Activated gamma-delta T cell (primary cell): ENCODE data around the gene ZBTB7C.

Source experiments
- DNase-seq: peaks from one replicate; lab custom pipeline; 2025; lab: John Stamatoyannopoulos, UW

ZBTB7C gene

DNA sequence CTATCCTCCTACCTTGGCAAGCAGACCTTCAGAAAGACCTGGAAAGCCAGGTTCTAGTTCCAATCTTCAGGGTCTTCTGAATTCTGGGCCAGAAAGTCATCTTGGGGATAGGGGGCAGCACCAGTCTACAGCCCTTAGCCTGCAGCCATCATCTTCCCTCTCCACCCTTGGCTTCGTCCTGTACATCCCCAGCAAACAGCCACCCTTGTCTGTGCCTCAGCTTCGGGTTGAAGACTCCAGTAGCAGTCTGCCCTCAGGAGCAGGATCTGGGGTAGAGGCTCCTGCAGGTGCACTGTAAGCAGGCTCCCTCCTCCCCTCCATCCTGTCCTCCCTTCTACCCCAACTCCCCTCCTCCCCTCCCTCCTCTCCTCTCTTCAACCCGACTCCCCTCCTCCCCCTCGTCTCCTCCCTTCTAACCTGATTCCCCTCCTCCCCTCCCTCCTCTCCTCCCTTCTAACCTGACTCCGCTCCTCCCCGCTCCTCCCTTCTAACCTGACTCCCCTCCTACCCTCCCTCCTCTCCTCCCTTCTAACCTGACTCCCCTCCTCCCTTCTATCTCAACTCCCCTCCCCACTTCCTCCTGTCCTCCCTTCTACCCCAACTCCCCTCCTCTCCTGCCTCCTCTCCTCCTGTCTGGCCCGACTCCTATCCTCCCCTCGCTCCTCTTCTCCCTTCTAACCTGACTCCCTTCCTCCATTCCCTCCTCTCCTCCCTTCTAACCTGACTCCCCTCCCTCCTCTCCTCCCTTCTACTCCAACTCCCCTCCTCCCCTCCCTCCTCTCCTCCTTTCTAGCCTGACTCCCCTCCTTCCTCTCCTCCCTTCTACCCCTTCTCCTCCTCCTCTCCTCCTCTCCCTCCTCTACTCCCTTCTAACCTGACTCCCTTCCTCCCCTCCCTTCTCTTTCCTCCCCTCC, 388.6 kb downstream of the ZBTB7C start:
- DNase-seq, result no peak

DNA sequence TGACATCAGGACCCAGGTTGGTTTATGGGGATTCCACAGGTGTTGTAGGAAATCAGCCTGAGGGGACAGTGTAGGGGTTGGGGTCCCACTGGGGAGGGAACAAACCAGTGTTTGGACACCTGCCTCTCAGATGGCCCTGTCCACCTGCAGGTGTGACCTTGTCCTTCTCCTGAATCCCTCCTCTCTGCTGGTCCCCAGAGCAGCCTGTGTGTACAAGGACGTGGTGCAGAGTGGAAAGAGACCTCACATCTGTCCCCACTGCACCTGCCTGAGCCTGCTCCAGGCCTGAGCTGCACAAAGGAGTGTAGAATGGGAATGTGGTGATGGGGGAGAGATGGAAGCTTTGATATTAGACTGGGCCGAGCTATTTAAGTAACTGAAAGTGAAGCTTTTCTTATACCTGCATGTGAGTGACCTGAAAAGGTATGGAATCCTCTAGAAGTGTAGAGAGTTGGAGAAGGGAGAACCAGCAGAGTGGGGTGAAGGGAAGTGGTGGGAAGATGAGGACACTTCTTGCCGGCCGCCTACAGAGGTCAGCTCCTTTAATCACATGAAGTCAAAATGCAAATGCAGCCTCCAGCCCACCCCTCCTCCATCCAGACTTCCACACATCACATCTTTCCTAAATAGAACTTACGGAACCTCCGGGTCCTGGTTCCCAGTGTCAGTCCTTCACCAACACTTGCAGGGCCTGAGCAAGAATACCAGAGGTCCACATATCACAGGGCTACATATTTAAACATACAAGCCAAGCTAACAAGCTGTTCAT, 389.4 kb downstream of the ZBTB7C start:
- DNase-seq, result no peak

DNA sequence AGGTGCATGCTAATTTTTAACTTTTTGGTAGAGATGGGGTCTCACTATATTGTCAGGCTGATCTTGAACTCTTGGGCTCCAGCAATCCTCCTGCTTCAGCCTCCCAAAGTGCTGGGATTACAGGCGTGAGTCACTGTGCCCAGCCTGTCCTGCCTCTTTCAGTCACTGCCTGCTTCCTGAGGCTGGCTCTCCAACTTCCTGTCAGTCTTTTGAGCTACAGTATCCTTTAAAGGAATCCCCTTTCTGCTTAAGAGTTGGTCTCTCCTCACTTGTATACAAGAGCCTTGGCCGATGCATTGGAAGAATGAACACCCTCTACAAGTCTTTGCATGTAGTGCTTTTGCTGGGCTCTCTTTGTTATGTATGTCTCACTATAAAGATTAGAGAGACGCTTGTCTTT, 390.3 kb downstream of the ZBTB7C start:
- no peak for DNase-seq

DNA sequence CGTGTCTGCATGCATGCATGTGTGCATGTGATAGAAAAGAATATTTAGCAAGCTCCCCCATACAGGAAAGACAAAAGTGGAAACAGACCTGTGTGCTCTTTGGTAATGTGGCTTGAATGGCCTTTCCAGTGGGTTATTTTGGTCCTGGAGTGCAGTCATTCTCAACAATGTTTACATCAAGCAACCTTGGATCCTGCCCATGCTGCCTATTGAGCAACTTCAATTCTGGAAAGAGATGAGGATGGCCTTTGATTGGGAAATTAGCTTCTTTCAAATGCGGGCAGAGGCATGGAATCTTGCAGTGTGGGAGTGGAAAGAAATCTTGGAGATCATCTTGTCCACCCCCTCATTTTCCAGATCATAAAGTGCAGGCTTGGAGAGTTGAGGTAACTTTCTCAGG, 391.5 kb downstream of the ZBTB7C start:
- no peak for DNase-seq

DNA sequence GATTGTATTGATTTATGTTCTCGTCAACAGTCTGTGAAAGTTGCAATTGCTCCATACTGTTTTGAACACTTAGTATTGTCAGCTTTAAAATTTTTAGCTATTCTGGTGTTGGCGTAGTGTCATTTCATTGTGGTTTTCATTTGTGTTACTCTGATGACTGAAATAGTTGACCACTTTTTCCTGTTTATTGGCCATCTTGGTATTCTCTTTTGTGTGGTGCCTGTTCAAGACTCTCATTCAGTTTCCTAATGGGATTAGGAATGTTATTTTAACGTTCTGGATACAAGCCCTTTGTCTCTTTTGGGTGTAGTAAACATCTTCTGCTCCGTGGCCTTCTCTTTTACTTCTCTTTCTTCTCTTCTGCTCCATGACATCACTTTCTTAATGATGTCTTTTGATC, 396.0 kb downstream of the ZBTB7C start:
- no peak for DNase-seq

DNA sequence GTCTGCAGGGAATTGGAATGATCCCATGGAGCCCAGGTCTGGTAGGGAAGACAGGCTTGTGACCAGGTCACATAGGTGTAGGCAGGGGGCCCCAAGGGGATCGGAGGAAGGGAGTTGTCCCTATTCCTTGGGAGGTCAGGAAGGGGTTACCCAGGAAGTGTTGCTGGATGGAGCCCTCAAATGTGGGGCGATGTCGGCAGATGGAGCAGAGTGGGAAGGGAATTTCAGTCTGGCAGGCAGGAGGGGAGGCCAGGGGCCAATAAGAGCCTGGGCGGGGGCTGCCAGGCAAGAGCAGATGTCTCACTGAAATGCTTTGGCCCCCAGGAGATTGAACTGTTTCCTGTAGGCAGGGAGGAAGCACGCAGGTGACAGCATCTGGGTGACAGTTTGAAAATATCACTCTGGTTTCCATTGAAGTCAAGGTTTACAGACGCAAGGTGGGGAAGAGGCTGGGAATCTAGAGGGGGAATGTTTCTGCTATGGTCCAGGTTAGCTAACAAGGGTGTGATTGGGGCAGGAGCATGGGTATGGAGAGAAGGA, 397.2 kb downstream of the ZBTB7C start:
- DNase-seq, result no peak

DNA sequence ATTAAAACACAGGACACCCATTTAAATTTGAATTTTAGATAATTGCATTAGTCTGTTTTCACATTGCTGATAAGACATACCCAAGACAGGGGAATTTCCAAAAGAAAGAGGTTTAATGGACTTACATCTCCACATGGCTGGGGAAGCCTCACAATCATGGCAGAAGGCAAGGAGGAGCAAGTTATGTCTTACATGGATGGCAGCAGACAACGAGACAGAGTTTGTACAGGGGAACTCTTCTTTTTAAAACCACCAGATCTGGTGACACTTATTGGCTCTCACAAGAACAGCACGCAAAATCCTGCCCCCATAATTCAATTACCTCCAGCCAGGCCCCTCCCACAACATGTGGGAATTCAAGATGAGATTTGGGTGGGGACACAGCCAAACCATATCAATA, 398.9 kb downstream of the ZBTB7C start:
- DNase-seq, result no peak

DNA sequence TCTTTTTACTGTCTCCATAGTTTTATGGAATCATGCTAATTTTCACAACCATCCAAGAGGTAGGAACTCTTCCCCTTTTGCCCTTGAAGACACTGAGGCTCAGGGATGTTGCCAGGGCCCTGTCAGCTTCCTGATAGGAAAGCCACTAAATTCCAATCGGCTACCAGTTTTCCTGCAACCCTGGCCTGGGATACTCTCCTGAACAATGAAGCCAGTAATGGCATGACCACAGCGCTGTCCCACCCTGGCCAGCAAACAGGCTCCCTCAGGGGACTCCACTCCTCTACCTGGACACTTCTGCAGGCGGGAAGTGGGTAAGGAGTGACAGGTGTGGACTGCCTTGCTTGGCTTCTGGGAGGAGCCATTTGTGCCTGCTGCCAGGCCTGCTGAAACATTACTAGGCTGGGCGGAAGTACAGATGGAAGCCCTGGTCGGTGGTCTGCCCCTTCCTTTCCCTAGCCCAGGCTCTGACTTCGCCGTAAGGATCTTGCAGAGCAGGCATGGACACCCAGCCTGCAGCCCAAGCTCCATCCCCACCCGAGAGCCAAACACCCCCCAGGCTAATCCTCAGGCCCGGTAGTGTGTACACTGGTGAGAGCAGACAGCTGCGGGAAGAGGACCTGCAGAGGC, 400.0 kb downstream of the ZBTB7C start:
- no peak for DNase-seq

DNA sequence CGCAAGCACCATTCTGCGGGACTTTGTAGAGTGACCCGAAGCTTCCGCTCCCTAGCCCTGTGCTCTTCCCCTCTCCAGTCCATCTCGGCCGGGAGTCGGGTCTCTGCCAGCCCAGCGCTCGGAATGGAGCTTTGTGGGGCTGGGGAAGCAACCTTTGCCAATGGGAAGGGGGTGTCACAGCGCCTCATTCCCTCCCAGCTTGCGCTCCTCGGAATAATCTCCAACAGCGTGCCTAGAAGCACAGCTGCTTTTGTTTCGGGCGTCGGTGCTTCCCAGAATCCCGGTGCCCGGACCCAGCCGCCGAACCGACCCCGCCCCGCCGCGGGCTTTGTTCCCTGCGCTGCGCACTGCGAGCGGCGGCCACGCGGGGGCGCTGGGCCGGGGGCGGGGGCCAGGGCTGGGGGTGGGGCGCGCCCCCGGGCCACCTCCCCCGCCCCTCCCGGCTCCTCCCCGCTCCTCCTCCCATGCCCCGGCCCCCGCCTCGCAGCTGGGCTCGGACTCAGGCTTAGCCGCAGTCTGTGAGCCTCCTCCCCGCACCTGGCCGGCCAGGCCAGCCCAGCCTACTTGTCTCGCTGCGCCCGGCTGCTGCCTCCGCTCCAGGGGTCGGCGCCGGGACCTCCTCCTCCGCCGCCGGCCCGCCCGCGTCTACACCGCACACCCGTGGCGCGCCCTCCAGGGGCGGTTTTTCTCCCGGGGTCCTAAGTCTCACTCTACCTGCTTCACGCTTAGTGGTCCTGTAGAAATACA, 401.1 kb downstream of the ZBTB7C start:
- DNase-seq, result no peak

DNA sequence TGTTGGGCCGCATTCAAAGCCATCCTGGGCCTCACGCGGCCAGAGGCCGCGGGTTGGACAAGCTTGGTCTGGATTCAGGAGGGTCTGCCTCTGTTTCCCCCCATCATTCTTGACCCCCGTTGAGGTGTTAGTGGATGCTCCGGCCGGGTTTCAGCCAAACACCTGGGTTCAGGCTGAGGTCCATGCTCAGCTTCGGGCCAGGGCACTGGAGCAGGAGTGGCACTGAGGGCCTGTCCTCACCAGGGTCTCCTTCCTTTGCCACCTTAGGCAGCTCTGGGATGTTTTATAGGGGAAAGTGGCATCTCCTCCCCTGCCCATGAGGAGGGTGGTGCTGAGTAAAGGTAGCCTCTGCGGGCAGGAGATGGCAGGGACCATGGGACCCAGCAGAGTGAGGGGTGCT, 401.8 kb downstream of the ZBTB7C start:
- no peak for DNase-seq

DNA sequence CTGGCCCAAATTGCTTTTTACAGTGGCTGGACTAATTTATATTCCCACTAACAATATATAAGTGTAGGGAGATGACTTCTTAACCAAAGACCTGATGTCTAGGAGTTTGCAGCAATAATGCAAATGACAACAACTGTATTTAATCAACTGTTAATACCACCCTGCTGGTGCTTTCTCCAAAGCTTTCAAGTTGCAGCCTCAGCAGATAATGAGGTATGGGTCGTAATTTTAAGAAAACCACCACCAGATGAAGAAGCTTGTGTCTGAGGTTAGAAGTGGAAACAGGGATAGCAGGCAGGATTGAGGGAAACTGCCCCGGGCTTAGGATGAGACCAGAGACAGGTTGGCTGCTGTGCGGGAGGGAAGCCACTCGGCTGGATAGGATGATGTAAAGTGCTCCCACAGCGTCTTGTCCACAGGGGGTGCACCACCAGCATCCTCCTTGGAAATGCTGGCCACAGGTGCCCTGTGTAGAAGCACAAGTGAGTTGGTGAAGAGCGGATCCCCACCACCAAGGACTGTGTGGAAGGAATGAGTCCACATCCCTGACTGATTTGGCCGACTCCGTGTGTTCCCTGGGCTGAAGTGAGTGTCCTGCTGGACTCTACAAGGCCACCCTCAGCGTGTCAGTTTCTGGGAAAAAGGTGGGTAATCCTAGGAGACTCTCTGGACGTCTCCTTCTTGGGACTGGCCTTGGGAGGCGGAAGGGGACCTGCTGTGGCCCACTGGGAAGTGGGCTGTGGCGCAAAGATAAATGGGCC, 402.6 kb downstream of the ZBTB7C start:
- no peak for DNase-seq

DNA sequence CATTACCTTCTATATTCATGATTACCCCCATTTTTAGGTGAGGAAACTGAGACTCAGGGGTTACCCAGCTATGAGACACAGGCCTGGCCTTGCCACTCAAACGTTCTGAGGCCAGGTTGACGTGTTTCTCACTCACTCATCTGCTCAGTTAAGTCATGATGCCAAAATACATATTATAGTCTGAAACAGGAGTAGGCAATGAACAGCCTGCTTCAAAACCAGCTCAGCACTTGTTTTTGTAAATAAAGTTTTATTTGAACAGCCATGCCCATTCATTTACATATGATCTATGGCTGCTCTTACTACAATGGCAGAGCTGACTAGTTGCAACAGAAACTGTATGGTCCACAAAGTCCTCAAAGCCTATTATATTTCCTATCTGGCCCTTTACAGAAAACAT, 404.6 kb downstream of the ZBTB7C start:
- DNase-seq, result no peak

DNA sequence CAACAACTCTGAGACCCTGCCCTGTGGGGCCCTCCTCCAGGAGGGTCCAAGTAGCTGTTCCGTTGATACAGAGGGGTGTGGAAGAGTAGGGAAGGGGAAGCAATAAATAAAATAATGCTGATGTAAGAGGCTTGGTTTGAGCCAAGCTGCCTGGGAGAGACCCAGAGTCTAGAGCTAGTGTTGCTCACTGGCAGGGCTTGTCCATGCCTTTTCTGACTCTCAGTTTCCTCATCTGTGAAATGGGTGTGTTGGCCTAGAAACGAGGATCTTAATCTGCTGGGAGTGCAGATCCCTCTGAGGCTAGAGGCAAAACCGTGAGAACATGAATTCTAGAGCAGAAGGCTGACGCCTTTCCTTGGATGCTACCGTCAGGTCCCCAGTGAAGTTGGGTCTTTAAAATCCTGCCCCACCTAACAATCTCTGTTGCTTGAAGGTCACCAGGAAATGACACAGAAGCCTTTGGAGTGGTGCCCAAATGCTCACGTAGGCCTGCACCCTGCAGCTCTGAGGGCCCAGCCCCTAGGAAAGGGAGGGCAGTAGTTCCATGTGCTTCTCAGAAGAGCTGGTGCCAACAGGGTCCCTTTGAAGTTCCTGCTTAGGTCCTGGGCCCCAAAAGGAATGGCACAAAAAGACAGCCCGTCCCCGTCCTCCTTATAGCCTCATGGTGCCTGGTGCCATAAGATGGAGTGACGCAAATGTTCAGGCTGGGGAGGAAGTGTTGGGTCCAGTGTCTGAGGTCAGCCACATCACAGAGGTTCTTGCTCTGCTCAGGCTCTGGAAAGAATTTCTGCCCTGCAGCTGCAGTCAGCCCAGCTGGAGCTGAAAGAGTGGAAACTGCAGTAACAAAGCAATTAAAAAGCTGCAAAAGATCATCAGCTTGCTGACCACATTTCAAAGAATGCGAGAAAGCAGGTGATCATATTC, 405.5 kb downstream of the ZBTB7C start:
- no peak for DNase-seq

DNA sequence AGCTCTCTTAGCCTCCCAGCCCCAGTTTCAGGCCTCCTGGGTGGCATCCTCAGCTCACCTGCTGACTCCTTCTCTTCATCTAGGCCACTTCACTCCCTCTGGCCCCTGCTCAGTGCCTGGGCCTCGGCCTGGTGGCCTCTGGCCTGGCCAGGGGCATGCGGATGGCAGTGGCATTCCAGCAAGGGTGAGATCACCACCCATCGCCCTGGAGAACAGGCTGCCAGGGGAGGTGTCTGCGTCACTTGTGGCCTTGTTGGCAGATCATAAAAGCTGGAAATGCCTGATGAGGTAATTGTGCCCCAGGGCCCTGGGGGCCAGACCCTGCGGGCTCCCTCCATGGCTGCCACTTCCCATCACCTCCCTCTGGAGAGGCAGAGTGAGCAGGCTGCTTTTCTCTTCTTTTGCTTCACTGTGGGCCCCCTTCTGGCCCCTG, 406.2 kb downstream of the ZBTB7C start:
- no peak for DNase-seq

DNA sequence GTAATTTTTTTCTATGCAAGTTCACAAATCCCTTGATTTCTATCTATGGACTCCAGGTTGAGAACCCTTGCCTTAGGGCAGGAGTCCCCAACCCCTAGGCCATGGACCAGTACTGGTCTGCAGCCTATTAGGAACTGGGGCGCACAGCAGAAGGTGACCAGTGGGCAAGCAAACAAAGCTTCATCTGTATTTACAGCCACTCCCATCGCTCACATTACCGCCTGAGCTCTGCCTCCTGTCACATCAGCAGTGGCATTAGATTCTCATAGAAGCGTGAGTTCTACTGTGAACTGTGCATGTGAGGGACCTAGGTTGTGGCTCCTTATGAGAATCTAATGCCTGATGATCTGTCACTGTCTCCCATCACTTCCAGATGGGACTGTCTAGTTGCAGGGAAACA, 408.5 kb downstream of the ZBTB7C start:
- no peak for DNase-seq

DNA sequence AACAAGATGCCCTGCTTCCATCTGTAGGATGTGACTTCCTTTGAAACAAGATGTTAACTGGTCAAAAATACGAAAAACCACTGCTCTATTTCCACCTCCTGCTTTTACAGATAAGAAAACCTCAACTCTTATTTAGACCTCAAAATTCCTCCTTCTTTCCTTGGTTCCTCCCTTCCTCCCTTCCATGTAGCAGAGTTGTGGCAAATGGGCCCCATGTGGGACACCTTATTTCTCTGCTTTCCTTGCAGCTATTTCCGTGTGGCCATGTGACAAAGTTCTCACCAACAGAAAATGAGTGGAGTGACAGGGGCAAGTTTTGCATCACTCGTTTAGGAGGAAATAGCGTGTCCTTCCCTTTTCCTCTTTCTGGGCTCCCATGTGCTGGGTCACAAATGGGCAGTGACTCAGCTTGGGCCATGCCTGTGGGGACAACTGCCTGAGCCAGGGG, 409.4 kb downstream of the ZBTB7C start:
- DNase-seq, result no peak

DNA sequence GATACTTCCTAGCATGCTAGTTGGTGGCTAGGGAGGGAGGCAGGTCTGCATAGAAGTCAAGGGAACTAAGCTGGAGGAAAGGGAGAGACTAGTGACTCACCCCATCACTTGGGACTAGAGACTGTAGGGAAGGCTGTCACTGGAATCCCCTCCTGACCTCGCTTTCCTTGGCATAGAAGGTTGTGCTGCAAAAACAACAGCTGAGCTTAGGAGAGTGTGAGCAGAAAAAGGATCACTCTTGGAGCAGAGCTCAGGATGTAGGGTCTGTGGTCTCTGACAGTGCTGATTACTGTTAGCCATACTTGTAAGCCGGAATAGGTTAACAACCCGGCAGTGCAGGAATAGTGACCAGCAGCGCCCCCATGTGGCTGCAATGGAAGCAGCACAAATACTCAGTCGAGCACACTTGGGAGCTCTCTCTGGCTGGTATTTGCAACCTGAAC, 411.8 kb downstream of the ZBTB7C start:
- no peak for DNase-seq

DNA sequence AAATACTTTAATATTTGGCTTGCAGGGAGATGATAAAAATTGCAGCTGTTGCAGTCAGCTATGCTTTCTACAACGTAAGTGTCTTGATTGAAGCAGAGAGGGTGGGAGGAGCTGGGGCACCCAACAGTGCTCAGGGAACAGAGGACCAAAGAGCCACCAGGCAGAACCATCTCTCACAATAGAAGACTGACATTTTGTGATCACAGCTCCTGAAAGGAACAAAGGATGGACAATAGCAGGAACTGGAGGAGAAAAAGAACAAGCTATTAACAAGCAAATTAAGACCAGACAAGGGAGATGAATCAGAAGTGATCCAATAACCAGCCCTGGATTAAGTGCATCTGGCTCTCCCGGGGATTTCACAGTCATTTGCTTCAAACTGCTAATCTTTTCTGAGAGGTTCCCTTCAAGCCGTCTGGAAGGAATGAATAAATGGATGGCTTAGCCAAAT, 413.1 kb downstream of the ZBTB7C start:
- no peak for DNase-seq

DNA sequence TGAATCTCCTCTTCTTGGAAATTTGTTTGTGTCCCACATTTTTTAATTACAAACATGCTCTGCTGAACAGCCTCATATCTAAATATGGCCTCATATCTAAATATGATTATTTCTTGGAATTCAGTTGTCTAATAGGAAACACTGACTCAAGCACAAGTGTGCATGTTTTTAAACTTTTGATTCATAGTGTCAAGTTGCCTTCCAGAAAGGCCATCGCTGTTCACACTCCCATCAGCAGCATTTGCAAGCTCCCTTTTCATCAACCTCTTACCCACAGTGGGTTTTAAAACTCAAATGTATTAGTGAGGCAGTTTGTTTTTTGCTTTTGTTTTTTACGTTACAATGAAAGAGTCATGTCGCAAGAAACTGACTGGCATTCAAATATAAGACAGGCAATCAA, 413.5 kb downstream of the ZBTB7C start:
- DNase-seq, result no peak

DNA sequence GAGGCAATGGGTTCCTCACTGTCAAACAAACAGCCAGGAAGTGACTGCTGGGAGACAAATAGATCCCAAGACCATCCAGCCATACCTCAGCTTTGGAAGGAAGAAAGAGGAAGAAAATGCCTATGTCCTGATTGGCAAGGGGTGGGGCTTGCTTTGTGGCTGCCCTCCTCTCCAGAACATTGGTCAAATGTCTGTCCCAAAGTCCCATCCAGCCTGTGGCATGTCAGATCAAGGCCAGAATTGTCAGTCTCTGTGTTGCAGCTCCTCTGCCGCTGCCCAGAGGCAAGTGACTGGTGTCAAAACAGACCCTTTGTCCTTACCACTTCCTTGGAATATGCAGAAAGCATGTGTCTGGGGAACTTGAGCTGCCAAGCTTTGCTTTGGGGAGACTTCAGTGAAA, 415.8 kb downstream of the ZBTB7C start:
- DNase-seq, result no peak
